ENCODE data around the gene VCPKMT.
"Not testable (repeated sequence)": the region's sequence is repeated elsewhere in the genome, so short reads cannot be mapped to it uniquely, and the experiment has no call there.

VCPKMT gene

DNA sequence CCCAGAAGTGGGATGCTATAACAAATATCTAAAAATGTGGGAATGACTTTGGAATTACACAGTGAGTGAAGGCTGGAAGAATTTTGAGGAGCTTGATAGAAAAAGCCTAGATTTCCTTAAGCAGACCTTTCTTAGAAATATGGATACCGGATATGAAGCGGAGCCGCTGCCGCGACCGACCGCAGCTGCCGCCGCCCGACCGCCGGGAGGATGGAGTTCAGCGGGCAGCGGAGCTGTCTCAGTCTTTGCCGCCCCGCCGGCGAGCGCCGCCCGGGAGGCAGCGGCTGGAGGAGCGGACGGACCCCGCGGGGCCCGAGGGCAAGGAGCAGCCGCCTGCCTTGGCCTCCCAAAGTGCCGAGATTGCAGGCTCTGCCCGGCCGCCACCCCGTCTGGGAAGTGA lies 42.7 kb downstream of the VCPKMT start:
- H3K36me3 ChIP-seq (ENCODE audit: control insufficient read depth, insufficient read depth, low read length); H3K9ac ChIP-seq (ENCODE audit: low read length); H3K4me1 ChIP-seq (ENCODE audit: control insufficient read depth, insufficient read depth, low read length); H3K9me3 ChIP-seq (ENCODE audit: control insufficient read depth, low read length); H3K4me3 ChIP-seq (ENCODE audit: low read length); H3K27me3 ChIP-seq (ENCODE audit: control insufficient read depth, insufficient read depth, low read length): not testable (repeated sequence)

GRCh38 chr14:50072395-50072794 lies 44.0 kb downstream of the VCPKMT start:
- H3K4me3 ChIP-seq (ENCODE audit: low read length): no peak overlapping the region
- H3K9me3 ChIP-seq (ENCODE audit: control insufficient read depth, low read length): no peaks in the 10 kb centered on the region
- no peaks in the 10 kb centered on the region for H3K36me3 ChIP-seq (ENCODE audit: control insufficient read depth, insufficient read depth, low read length)
- H3K4me1 ChIP-seq (ENCODE audit: control insufficient read depth, insufficient read depth, low read length): peaks cover 10% of the 10 kb centered on the region
- no peak overlapping the region for H3K9ac ChIP-seq (ENCODE audit: low read length)
- H3K27me3 ChIP-seq (ENCODE audit: control insufficient read depth, insufficient read depth, low read length): no peaks in the 10 kb centered on the region

DNA sequence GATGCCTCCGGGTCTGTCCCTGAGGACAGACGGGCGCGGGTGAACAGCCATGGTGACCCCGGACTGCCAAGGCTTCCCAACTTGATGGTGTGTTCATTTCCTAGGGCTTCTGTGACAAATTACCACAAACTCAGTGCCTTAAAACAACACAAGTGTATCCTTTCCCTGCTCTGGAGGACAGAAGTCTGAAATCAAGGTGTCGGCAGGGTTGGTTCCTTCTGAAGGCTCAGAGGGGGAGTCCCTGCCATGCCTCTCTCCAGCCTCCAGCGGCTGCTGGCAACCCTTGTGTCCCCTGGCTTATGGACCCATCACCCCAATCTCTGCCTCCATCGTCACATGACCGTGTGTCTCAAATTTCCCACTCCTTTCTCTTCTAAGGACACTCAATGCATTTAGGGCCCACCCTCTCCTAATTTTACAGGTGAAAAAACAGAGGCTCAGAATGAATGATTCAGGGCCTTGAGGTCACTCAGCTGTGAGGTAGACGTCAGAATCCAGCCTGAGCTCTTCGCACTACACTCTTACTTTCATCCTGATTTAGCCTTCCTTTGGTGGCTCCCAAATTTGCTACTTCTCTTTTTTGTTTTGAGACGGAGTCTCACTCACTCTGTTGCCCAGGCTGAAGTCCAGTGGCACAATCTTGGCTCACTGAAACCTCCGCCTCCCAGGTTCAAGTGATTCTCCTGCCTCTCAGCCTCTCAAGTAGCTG lies 45.4 kb downstream of the VCPKMT start:
- Histone ChIP-seq H3K9me3 (ENCODE audit: control insufficient read depth, low read length) (no peaks in the 10 kb centered on the region), H3K4me1 (ENCODE audit: control insufficient read depth, insufficient read depth, low read length) (peaks cover 13% of the 10 kb centered on the region), H3K36me3 (ENCODE audit: control insufficient read depth, insufficient read depth, low read length) (no peaks in the 10 kb centered on the region), H3K9ac (ENCODE audit: low read length) (no peak overlapping the region), H3K4me3 (ENCODE audit: low read length) (no peak overlapping the region), H3K27me3 (ENCODE audit: control insufficient read depth, insufficient read depth, low read length) (no peaks in the 10 kb centered on the region)

- H3K27me3 ChIP-seq (ENCODE audit: control insufficient read depth, insufficient read depth, low read length): no peaks in the 10 kb centered on the region
- H3K4me1 ChIP-seq (ENCODE audit: control insufficient read depth, insufficient read depth, low read length): peaks cover 13% of the 10 kb centered on the region
- H3K9me3 ChIP-seq (ENCODE audit: control insufficient read depth, low read length): no peaks in the 10 kb centered on the region
- no peak overlapping the region for H3K9ac ChIP-seq (ENCODE audit: low read length)
- no peak overlapping the region for H3K4me3 ChIP-seq (ENCODE audit: low read length)
- no peaks in the 10 kb centered on the region for H3K36me3 ChIP-seq (ENCODE audit: control insufficient read depth, insufficient read depth, low read length)
These were observed 46.1 kb downstream of the VCPKMT start for GRCh38 chr14:50070230-50070629.

GRCh38 chr14:50069325-50069724 lies 47.0 kb downstream of the VCPKMT start:
- Histone ChIP-seq H3K9ac (ENCODE audit: low read length) (no peak overlapping the region), H3K4me3 (ENCODE audit: low read length) (no peak overlapping the region), H3K9me3 (ENCODE audit: control insufficient read depth, low read length) (no peaks in the 10 kb centered on the region), H3K27me3 (ENCODE audit: control insufficient read depth, insufficient read depth, low read length) (no peaks in the 10 kb centered on the region), H3K36me3 (ENCODE audit: control insufficient read depth, insufficient read depth, low read length) (no peaks in the 10 kb centered on the region), H3K4me1 (ENCODE audit: control insufficient read depth, insufficient read depth, low read length) (peaks cover 13% of the 10 kb centered on the region)

DNA sequence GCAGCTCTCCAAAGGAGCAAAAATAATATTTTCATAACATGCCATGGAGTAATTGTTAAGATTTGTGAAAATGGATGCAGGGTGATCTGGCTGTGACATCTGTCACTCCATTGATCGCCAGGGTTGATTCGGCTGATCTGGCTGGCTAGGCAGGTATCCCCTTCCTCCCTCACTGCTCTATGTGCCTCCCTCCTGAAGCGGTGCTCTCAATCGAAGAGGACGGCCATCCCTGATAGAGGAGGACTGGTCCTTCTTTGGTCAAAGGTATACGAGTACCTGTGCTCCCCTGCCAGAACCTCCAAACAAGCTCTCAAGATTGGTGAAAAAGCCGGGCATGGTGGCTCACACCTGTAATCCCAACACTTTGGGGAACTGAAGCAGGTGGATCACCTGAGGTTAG lies 47.9 kb downstream of the VCPKMT start:
- Histone ChIP-seq H3K4me3 (ENCODE audit: low read length) (no peak overlapping the region), H3K9ac (ENCODE audit: low read length) (no peak overlapping the region), H3K9me3 (ENCODE audit: control insufficient read depth, low read length) (no peaks in the 10 kb centered on the region), H3K27me3 (ENCODE audit: control insufficient read depth, insufficient read depth, low read length) (no peaks in the 10 kb centered on the region), H3K4me1 (ENCODE audit: control insufficient read depth, insufficient read depth, low read length) (peaks cover 13% of the 10 kb centered on the region), H3K36me3 (ENCODE audit: control insufficient read depth, insufficient read depth, low read length) (no peaks in the 10 kb centered on the region)

GRCh38 chr14:50067723-50068495 lies 48.5 kb downstream of the VCPKMT start:
- Histone ChIP-seq H3K9me3 (ENCODE audit: control insufficient read depth, low read length) (no peaks in the 10 kb centered on the region), H3K36me3 (ENCODE audit: control insufficient read depth, insufficient read depth, low read length) (no peaks in the 10 kb centered on the region), H3K27me3 (ENCODE audit: control insufficient read depth, insufficient read depth, low read length) (no peaks in the 10 kb centered on the region), H3K9ac (ENCODE audit: low read length) (peak overlapping the region; percentile 22), H3K4me3 (ENCODE audit: low read length) (no peak overlapping the region), H3K4me1 (ENCODE audit: control insufficient read depth, insufficient read depth, low read length) (peaks cover 15% of the 10 kb centered on the region)

- no peaks in the 10 kb centered on the region for H3K9me3 ChIP-seq (ENCODE audit: control insufficient read depth, low read length)
- H3K4me1 ChIP-seq (ENCODE audit: control insufficient read depth, insufficient read depth, low read length): peaks cover 37% of the 10 kb centered on the region
- no peak overlapping the region for H3K9ac ChIP-seq (ENCODE audit: low read length)
- no peak overlapping the region for H3K4me3 ChIP-seq (ENCODE audit: low read length)
- no peaks in the 10 kb centered on the region for H3K36me3 ChIP-seq (ENCODE audit: control insufficient read depth, insufficient read depth, low read length)
- no peaks in the 10 kb centered on the region for H3K27me3 ChIP-seq (ENCODE audit: control insufficient read depth, insufficient read depth, low read length)
These were observed 50.8 kb downstream of the VCPKMT start for GRCh38 chr14:50065583-50065982.

DNA sequence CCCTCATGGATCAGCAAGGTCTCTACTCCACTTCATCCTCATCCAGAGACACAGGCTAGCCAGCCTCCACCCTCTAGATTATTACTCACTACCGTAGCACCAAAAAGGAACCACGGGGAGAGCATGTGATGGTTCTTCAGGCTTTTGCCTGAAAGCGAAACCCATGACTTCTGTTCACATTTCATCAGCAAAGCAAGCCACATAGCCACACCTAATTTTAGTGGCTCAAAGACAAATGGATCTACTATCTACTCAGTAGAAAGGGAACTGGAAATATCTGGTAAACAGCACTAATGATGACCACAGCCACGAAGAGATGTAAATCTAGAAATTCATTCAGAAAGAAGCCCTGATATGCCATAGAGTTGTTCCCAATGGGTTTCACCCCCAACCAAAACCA lies 51.4 kb downstream of the VCPKMT start:
- no peaks in the 10 kb centered on the region for H3K9me3 ChIP-seq (ENCODE audit: control insufficient read depth, low read length)
- no peak overlapping the region for H3K4me3 ChIP-seq (ENCODE audit: low read length)
- H3K36me3 ChIP-seq (ENCODE audit: control insufficient read depth, insufficient read depth, low read length): no peaks in the 10 kb centered on the region
- H3K9ac ChIP-seq (ENCODE audit: low read length): no peak overlapping the region
- no peaks in the 10 kb centered on the region for H3K27me3 ChIP-seq (ENCODE audit: control insufficient read depth, insufficient read depth, low read length)
- peaks cover 42% of the 10 kb centered on the region for H3K4me1 ChIP-seq (ENCODE audit: control insufficient read depth, insufficient read depth, low read length)

DNA sequence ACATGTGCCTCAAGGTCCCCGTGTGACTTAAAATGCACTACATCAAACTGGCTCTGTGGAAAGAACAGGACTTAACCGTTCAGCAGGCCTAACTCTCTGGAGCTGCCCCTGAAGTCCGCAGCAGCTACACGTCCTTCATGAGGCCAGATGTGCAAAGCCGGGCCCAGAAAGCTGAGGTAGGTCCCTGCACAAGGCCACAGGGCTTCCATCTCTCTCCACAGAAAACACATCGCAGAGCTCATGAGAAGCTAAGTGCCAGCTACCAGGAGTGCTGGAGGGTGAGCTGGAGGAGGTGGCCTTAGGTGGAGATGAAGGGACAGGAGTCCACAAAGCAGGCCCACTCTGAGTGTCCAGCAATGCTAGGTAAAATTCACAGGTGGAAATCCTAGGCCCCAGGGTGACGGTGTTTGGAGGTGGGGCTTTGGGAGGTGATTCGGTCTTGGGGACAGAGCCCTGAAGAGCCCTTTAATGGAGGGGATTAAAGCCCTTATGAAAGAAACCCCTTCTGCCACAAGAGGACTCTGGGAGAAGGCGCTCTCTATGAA lies 52.4 kb downstream of the VCPKMT start:
- Histone ChIP-seq H3K4me3 (ENCODE audit: low read length) (no peak overlapping the region), H3K9ac (ENCODE audit: low read length) (no peak overlapping the region), H3K4me1 (ENCODE audit: control insufficient read depth, insufficient read depth, low read length) (peaks cover 48% of the 10 kb centered on the region), H3K36me3 (ENCODE audit: control insufficient read depth, insufficient read depth, low read length) (no peaks in the 10 kb centered on the region), H3K9me3 (ENCODE audit: control insufficient read depth, low read length) (no peaks in the 10 kb centered on the region), H3K27me3 (ENCODE audit: control insufficient read depth, insufficient read depth, low read length) (no peaks in the 10 kb centered on the region)

- Histone ChIP-seq H3K4me1 (ENCODE audit: control insufficient read depth, insufficient read depth, low read length) (peaks cover 40% of the 10 kb centered on the region), H3K4me3 (ENCODE audit: low read length) (no peak overlapping the region), H3K9ac (ENCODE audit: low read length) (peak overlapping the region; percentile 38), H3K27me3 (ENCODE audit: control insufficient read depth, insufficient read depth, low read length) (no peaks in the 10 kb centered on the region), H3K36me3 (ENCODE audit: control insufficient read depth, insufficient read depth, low read length) (no peaks in the 10 kb centered on the region), H3K9me3 (ENCODE audit: control insufficient read depth, low read length) (no peaks in the 10 kb centered on the region)
These were observed 53.8 kb downstream of the VCPKMT start for GRCh38 chr14:50062438-50063085.

All from mucosa of stomach (tissue), 1 donor.